Right lung (tissue), 5 donors: Measurements from ENCODE around the gene MAPKAPK2. TPM values are rescaled to one million over a fixed set of nuclear protein-coding genes. Genes with fewer than 3 reads are reported as not detected.

Source experiments
- DNase-seq, 2 donors: peaks; one replicate each; pipeline ENCODE4 v3.0.0-alpha.2; 2013
- polyA plus RNA-seq, 5 donors: library from polyadenylated mRNA; unstranded; fragments of 120-200 nt; gene quantifications; one replicate each; pipeline versions ENCODE4 v1.2.1 to v1.2.3, GENCODE V29; 2013; ENCODE audit warnings: inconsistent platforms in 1 of 5, low replicate concordance in 1 of 5; ENCODE audit not compliant: insufficient read length in 5 of 5, insufficient read depth in 1 of 5

MAPKAPK2 gene
- polyA plus RNA-seq, 5 donors: 52.1 to 65.9 (median 53.6) TPM

DNA sequence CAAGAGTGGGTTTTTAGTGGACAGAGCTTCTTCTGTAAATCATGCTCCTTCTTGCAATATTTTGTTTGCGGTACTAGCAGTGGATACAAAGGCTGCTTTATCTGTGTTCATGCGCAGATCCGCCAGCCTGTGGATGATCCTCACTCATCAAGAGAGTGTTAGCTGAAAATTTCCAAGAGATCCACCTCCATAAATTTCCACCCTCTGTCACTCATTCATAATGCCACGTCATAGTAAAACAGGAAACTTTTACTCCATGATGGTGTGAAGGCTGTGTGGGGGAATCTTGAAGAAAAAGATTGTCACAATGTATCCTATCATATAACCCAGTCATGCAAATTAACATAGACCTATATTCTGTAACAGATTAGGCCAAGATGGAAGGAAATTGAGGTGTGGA is 4.4 kb upstream of the MAPKAPK2 start:
- no peak for DNase-seq

DNA sequence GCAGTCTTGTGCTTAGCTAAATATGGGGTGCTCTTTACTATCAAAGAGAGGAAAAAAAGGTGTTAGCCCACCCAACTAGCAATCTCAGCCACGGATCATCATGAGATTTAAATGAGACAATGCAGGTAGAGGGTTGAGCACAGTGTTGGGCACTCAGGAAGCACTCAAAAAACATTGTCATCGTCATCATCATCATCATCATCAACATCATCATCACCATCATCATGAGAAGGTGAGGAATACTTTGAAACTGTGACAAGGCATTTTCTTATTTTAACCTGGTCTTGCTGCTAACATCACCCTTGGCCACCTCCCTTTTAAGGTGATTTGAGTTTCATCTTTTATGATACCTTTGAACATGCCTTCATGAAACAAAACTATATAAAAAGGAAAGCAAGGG is 3.3 kb upstream of the MAPKAPK2 start:
- DNase-seq: no peak

DNA sequence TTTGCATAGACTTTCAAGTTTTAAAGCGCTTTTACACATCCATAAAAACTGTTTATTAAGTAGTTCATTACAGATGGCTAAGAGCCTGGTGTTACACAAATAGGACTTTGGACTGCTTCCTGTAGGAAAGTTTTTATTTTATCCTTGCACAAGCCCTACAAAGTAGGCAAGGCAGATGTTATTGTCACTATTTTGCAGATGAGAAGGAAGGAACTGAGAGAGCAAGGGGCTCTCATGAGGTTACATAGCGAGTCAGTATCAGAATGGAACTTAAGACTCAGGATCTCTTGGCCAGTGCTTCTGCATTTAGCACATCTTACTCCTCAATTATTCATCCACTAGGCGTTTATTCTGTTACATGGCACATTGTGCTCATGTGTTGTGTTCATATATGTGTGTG is 2.6 kb upstream of the MAPKAPK2 start:
- DNase-seq: no peak

DNA sequence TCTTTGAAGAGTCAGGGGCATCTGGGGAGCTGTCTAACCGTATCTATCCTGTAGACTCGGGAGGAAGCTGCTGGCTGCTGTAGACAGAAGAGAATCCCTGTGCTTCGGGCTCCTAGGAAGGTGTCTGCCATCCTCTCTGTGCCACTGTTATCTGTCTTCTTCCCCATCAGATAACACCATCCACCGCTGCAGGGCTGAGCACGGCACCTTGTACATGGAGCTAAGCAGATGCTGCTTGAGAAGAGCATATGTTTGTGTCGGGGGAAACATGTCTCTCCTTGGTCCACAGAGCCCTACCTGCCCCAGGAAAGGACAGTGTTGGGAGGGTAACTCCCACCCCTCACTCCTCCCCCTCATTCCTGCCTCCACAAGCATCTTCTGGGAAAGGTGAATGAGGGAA is 1.4 kb upstream of the MAPKAPK2 start:
- DNase-seq: no peak

DNA sequence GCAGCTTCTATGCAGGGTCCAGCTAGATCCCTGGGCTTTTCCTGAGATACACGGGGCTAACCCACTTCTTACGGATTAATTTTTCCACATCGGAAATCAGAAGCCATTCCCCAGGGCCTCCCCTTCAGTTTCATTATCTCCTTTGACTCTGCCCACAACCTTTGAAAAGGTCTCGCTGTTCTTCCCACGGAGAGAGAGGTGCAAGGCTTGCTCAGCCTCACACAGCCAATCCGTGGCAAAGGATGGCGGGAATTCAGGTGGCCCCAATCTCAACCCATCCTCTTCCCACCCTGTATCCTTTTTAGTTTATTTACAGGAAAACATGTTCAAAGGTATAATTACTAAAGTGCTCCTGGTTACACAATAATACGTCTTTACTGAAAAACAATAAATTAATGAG is 702 bp upstream of the MAPKAPK2 start:
- no peak for DNase-seq

DNA sequence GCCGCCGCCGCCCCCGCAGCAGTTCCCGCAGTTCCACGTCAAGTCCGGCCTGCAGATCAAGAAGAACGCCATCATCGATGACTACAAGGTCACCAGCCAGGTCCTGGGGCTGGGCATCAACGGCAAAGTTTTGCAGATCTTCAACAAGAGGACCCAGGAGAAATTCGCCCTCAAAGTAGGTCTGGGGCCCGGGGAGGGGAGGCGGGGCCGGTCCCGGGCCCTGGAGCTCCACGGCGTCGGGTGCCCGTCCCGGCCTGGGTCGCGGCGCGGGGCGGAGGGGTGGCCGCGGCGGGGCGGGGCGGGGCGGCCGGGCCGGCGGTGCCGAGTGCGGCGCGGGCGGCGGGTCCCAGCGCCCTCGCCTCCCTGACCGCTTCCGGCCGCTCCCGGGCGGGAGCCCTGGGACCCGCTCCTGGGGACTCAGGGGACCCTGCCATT is 646 bp downstream of the MAPKAPK2 start:
- no peak for DNase-seq

DNA sequence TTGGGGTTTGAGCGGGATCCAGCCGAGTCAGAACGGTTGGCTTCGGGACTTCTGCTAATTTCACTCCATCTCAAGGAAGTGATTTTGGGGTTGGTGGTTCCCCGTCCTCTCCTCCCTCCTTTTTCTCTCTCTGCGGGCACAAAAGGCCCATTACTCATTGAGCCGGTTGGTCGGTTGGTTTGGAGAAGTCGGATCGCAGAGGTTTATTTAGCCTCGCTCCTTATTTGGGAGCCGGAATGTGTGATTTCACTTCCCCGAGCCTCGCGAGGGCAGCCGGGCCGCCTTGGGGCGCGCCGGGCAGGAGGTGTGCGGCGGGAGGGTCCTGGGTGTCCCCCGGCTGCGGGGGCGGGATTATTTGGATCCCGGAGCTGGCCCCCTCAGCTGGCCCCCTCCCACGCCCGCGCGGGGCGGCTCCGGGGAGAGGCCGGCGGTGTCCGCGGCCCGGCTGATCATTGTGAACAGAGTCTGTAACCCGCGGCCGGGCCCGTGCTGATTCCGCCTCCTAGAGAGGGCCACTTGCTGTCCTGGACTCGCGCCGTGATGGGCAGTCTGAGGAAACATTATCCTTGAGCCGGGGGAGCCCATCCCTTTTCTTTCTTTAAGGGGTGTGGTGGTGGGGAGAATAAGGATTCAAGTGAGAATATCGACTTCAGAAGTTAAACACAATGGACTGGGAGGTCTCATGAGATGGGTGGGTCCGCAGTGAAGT is 1.2 kb downstream of the MAPKAPK2 start:
- peak; percentile 51 to 59 for DNase-seq

DNA sequence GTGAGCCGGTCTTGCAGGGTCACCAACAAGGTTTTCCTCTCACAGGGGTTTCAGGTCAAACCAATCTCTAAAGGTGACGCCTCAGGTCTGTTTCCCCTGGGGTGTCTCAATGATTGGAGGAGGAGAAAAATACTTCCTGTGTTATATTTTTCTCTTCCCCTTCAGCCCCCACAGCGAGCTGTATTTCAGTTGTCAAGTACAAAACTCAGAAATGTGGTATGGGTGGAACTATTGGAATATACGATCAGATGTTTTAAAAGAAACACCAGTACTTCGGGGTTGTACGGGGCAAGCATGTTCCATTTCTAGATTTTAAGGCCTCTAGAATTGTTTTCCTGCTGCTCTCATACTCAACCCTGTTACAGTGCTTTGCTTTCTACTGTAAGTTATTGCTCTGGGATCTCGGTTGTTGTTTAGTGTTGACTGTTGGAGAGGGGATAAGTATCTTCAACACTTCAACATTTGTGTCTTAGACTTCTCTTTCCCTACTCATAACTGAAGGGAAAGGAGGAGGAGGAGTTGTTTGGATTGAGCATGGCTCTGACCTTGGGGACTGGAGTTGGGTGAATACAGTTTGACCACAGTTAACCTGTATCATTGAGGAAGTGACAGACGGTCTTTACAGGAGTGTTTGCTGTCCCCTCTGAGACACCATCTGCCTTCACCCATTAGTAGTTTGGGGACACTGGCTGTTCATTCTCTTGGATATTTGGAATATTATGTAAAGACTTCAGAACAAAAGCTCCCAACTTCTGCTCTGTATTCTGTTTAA is 2.0 kb downstream of the MAPKAPK2 start:
- DNase-seq: no peak

DNA sequence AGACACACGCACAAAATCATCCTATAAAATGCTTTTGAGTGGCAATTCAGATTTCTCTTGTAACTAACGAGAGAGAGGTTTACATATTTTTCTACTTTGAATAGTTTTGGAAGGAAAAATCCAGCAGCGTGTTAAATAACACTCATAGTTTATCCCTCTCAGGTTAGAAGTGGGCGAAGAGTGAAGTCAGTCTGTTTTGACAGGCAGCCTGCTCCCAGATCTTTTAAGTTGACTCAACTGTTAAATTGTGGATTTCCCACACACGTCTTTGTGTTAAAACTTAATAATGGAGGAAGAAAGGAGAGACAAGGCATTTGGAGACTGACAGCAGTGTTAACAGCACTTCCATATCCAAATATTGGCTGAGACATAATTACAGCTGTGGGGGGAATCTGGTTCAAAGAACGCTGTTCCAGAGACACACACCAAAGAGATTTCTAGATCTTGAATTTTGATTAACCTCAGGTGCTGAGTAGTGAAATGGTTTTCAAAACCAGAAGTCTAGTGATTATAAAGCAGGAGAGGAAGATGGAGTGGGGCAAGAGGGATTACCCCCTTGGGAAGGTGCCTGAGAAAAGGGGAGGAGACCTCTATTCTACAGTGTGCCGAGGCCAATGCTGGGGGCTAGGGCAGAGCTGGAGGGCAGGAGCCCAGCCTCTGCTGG is 2.7 kb downstream of the MAPKAPK2 start:
- DNase-seq: no peak

DNA sequence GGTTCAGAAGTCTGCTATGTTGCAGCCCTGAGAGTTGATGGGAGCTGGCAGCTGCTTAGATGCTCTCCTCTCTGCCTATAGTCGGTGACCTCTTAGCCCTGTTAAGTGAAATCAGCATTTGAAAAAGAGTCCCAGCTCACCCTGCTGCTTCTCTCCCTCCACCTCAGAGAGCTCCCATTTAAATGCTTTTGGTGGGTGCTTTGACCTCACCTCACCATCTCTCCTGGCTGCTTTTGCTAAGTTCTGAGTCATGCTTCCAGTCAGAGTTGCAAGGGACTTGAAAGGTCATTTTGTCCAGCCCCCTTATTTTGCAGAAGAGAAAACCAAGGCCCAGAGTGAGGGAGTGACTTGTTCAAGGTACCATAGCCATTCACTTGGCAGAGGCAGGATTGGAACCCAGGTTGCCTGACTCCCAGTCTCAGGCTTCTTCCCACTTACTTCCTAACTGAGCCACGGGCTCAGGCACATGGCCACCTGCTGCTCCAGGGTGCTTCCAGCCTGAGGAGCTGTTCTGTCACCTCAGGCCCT is 3.3 kb downstream of the MAPKAPK2 start:
- DNase-seq: no peak

DNA sequence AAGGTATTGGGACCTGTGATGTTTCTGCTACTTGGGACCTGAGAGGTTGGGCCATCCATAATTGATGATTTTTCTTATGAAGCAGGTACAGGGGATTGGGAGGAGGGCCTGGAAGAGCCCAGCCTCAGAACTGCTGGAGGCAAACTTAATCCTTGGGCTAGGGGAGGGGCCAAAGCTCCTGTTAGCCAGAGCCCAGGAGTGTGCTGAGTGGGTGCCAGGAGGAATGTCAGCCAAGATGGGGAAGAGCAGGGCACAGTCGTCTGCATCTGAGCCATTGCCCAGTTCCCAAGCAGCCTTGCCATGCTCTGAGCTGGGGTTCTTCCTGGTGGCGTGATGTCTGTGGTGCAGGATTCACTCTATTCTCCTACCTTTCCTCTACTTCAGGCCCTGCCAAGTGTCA is 5.8 kb downstream of the MAPKAPK2 start:
- DNase-seq: no peak

DNA sequence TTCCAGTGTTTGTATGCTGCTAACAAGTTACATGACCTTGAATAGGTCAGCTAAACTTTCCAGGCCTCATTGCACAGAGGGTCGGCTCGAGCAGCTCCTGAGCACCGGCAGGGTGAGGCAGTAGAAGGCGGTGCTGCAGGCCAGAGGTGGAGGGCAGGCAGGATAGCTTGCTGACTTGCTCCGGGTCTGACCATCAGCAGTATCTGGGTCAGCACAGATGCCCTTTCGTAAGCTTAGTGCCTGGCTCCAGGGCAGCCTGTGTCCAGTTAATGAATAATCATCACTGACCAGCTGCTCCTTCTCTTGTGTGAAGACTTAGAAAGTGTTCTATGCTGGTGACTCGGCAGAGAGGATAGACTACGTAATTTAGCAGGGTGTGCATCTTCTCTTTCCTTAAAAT is 6.9 kb downstream of the MAPKAPK2 start:
- DNase-seq: no peak

DNA sequence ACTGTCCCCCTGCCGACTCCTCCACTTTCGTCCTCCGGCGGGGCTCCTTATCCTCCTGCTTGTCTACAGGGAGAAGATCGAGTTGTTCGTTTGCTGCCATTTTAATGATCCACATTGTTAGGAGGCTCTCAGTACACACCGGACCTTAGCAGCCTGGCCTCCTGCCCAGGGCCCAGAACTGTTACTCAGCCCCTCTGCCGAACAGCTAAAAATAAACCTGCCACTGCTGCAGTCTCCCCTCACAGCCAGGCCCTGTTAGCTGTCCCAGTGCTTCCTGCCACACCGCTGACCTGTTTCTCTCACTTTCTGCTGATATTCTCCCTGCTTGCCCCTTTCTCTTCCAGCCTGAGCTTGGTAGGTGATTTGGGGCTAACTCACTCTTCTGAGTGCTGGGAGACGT is 8.3 kb downstream of the MAPKAPK2 start:
- DNase-seq: no peak

DNA sequence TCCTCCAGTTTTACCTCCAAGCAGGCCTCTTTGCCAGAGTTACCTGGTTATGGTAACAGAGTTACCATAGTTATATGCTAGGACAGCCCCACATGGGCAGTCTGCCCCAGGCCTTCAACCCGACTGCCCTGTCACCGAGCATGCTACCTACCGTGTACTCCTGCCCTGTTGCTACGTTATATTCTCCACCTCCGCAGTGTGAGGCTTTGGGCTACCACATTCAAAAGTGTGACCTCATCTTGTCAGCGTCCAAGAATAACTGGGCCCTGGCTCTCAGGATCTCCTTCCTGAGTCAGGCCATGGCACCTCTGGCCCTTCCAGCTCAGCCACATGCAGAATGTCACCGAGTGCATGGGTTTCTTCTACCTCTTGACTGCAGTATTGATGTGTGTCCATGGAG is 8.9 kb downstream of the MAPKAPK2 start:
- DNase-seq: no peak

DNA sequence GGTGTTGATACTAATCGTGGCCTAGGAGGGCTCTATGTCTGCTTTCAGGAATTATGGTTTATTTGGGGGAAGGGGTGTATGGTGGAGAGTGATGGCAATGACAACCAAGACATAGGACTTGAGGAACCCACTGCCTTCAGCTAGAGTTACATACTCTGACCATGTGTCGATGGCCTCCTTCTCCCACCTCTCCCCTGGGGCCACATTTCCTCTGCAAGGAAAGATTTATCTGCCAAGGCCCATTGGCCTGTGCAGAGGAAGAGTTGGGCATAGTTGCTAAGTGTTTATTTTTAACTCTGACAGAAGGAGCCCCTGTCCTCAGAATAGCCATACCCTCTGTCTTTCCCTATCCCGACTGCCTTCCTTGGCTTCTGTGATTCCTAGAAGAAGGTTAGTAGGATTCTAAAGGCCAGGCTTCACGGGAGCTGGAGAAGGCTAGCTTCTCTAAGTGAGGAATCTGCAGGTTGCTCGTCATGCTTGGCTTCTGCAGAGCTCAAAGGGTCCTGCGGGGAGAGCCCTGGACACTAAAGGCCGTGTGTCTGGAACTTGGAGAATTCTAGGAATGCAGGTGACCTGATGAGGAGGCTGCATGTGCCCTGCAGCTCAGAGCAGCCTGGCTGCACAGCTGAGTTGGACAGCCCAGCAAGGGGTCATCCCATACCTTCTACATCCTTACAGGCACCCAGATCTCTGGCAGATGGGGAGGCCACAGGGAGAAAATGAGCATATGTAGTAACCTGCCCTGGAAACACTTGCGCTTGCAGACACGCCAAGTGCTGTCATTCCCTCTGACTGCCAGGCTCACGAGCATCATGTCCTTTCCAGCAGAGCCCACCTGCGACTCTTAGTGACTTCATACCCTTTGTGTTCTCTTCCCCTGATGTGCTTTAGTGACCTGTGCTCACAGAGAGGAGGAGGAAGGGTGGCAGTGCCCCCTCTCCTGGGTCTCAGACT is 9.7 kb downstream of the MAPKAPK2 start:
- no peak for DNase-seq

DNA sequence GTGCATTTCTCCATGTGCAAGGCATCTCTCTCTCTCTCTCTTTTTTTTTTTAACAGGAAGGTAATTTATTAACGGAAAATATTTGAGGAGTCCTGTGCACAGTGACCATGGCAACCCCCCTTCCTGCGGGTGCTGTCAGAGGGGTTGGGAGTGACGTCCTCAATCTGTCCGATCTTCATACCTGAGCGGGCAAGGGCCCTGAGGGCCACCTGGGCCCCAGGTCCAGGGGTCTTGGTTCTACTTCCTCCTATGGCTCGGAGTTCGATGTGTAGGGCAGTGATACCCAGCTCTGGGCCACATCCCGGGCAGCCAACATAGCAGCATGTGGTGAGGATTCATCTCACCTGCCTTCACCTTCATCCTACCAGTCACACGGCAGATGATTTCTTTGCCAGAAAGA is 11.0 kb downstream of the MAPKAPK2 start:
- DNase-seq: no peak

DNA sequence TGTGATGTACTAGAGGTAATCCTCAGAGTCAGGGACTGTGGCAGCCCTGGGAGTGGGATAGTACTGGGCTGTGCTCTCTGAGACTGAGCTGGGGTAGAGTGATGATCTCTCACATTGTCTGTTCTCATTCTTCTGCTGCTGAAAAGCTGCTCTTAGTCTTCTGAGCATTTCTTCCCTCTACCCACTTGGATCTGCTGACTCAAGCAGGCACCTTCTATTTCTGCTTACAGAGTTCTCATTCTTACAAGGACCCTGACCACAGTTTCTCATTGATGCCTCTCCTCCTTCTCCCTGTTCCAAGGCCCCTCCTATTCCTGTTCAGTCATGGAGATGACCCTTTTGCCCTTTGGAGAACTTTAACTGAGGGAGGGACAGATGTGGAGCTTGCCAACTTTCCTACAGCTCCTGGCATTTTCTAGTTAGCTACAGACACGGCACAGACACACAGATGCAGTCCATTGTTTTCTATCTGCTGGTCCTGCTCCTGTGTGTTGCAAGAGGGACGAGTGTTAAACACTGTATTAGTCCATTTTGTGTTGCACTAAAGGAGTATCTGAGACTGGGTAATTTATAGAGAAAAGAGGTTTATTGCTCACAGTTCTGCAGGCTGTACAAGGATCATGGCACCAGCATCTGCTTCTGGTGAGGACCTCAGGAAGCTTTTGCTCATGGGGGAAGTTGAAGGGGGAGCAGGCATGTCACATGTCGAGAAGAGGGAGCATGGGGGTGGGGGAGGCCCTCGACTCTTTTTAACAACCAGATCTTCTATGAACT is 12.3 kb downstream of the MAPKAPK2 start:
- no peak for DNase-seq

DNA sequence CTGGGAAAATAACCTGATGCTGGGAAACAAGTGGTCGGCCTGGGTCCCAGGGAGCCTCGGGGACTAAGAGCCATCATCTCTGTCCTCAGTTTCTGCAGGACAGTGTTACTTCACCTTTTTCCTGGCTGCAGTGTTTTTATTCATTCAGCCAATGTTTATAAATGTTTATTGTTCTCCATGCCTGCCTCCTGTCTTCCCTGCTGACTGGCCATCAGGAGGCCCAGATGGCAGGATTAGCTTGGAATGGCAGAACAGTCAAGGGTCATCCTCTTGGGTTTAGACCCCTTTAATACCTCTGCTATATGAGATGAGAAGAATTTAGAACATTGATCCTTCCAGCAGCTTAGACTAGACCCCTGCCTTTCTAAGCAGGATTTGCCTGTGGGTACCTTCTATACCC is 13.3 kb downstream of the MAPKAPK2 start:
- no peak for DNase-seq

DNA sequence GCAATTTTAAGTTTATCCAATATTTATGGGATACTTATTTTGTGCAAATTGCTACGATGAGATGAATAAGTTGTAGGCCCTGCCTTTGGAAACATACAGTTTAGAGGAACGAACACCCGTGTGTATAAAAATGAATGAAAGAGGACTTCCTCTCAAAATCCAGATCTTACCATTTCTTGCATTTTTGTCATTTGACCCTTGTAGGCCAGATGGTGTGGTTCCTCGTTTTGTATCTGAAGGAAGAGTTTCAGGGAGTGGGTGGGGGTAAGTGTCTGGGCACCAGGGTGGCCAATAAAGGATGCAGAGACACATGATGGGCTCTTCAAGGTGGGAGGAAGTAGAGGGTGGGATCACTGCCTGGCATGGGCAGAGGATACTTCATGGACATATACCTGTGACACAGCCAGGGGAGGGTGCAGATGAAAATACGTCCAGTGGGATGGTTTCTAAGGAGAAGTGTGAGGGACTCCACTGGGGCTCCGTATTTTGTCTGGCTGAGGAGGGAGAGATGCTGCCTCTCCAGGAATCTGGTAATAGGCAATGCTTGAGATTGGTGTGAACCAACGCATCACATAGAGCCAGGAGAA is 14.4 kb downstream of the MAPKAPK2 start:
- DNase-seq: no peak

DNA sequence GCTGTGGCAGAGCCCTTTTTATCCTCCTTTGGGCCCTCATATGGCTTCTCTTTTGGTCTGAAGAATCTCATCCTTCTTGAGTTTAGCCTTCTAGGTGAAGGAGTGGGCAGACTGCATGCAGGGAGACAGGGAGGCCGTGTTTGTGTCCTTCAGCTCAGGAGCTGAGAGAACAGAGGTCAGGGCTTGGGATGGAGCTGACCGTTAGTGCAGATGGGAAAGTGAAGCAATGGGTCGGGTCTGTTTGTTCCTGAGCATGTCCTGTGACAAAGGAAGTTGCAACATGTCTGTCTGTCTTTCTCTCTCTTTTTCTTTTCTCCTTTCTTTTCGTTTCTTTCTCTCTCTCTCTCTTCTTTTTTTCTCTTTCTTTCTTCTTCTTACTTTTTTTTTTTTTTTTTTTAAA is 14.9 kb downstream of the MAPKAPK2 start:
- no peak for DNase-seq
